ENCODE results near the gene MLLT3. TPM values are rescaled to one million over a fixed set of nuclear protein-coding genes. Genes with fewer than 3 reads are reported as not detected.

Gene MLLT3
- total RNA-seq, 1 experiment from 2014 or later, result 31.3 TPM

- DNase-seq (ENCODE audit: low read depth), result no peak
These were observed 270.6 kb downstream of the MLLT3 start for GRCh38 chr9:20351715-20352114.

- DNase-seq (ENCODE audit: low read depth), result no peak
These were observed 272.7 kb downstream of the MLLT3 start for GRCh38 chr9:20349568-20349967.

- DNase-seq (ENCODE audit: low read depth), result no peak
These were observed 279.0 kb downstream of the MLLT3 start for GRCh38 chr9:20343325-20343724.

GRCh38 chr9:20340511-20340861 lies 281.8 kb downstream of the MLLT3 start:
- DNase-seq (ENCODE audit: low read depth), result no peak

GRCh38 chr9:20335668-20336332 lies 286.5 kb downstream of the MLLT3 start:
- DNase-seq (ENCODE audit: low read depth), result no peak

GRCh38 chr9:20333991-20334390 lies 288.3 kb downstream of the MLLT3 start:
- no peak for DNase-seq (ENCODE audit: low read depth)

DNA sequence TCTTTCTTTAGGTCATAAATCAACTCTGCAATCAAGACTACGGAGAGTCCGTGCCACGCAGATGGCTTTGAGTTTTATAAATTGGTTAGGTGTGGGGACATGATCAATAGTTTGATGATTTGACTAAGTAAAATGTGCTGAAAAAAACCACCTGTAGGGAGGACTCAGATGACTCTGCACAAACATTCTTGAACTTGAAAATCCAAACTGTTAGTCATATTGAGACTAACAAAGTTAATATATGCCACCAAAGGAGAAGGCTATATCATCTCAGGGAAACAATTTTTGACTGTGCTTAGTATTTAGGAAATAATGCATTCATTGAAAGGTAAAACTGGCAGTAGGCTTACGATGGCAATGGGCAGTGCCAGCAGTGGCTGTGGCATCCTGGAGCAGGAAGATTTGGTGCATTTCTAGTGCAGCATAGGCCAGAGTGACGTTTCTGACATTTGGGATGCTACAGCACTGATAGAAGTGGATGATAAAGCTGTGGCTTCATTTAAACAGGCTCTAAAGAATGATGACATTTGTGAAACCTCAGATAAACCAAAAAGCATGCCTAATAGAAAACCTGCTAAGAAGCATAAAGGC lies 291.1 kb downstream of the MLLT3 start:
- DNase-seq (ENCODE audit: low read depth), result no peak

- DNase-seq (ENCODE audit: low read depth), result no peak
These were observed 291.6 kb downstream of the MLLT3 start for GRCh38 chr9:20330688-20331087.

DNA sequence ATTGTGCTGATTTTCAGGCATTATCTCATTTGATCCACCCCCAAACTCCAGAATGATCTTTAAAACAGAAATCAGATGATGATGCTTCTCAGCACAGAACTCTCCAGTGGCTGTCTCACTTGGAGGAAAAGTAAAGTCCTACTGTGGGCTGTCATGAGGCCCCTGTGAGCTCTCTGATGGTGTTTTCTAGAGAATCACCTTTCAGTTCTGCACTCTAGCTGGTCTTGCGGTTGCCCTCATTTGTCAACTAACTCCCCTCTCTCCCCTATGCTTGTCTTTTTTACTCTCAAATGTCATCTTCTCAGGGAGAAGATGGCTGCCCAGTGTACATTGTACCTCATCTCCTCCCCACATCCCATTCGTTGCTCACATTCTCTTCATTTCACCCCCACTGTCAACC lies 295.8 kb downstream of the MLLT3 start:
- DNase-seq (ENCODE audit: low read depth), result no peak

GRCh38 chr9:20325008-20325407 lies 297.3 kb downstream of the MLLT3 start:
- no peak for DNase-seq (ENCODE audit: low read depth)

GRCh38 chr9:20322212-20322611 lies 300.1 kb downstream of the MLLT3 start:
- DNase-seq (ENCODE audit: low read depth), result no peak

- peak; percentile 31 for DNase-seq (ENCODE audit: low read depth)
These were observed 300.7 kb downstream of the MLLT3 start for GRCh38 chr9:20321423-20322082.

- no peak for DNase-seq (ENCODE audit: low read depth)
These were observed 301.4 kb downstream of the MLLT3 start for GRCh38 chr9:20320921-20321320.

DNA sequence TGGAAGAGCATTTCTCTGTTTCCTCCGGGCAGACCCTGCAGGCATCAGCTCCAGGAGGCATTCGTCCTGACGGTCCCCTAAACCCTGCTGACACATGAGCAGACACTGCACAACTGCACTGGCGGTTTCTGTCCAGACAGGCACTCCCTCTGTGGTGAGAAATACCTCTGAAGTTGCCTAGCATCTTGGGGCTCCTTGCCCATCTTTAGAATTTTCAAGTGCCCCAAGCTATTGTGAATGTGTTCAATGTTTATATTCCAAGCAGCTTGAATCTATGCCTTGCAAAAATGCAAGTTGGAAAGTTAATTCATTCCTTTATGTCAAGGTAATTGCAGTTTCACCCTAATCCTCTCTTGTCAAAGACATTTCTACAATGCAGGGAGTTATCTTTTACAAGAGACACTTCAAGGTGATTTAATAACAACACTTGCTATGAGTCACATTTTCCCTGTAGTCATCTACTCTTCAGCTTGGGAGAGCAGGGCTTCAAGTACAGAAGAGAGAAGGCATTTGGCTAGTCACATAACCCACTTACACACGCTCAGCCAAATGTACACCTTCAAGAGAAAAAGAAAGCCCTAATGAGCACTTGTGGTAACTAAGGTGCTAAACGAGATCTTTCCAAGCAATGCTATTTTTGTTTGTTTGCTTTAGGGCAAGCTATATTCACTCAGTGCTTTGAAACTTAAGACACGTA lies 302.5 kb downstream of the MLLT3 start:
- DNase-seq (ENCODE audit: low read depth), result peak; percentile 75

DNA sequence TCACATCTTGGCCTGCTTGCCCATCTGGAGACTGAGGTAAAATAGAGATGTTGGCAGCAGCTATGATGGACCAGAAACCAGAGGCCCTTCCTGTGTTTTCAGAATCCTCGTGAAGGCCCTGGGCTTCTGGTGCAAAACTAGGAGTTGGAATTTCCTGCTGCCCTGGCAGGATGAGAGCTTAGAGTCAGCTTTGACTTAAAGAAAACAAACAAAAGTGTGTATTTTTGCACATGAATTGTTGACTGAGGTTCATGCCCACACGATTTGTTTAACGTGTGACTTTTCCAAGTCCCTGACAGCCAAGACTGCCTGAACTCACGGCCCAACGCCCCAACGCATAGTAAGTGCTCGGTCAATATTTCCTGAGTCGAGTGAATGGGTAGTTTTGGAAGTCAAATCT lies 303.1 kb downstream of the MLLT3 start:
- DNase-seq (ENCODE audit: low read depth), result no peak

- DNase-seq (ENCODE audit: low read depth), result no peak
These were observed 304.6 kb downstream of the MLLT3 start for GRCh38 chr9:20317701-20318100.

GRCh38 chr9:20316372-20316771 lies 305.9 kb downstream of the MLLT3 start:
- no peak for DNase-seq (ENCODE audit: low read depth)

- DNase-seq (ENCODE audit: low read depth), result peak; percentile 89
These were observed 306.6 kb downstream of the MLLT3 start for GRCh38 chr9:20315677-20316076.

DNA sequence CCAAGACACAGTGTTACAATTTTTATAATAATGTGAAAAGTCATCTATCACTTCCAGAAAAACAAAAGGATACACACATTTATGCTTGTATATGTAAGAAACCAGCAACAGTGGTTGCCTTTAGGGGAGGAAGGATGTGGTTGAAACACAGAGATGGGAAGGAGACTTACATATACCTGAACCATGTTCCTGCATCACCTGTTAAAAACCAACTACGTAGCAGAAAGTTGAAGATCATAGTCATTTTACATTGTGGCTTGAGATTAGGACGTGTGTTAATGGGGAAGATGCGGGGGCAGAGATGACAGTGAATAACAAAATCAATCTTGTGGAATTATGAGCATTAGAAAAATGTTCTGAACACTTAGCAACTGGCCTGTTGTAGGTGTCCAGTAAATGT lies 307.3 kb downstream of the MLLT3 start:
- no peak for DNase-seq (ENCODE audit: low read depth)

DNA sequence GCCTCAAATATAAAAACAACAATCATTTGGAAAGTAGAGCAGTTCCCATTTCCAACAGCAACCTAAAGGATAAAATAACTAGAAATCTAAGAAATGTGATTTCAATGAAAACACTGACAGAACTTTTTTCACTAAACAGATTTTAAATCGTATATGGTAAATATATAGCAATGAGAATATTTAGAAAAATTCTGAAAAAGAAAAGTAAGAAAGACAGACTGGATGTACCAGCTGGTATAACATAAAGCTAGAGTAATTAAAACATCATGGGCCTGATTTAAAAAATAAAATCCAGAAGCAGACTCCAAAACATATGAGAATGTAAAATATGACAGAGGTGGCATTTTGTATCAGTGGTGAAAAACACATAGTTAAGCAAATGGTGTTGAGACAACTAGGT lies 308.9 kb downstream of the MLLT3 start:
- no peak for DNase-seq (ENCODE audit: low read depth)

GRCh38 chr9:20312732-20313131 lies 309.6 kb downstream of the MLLT3 start:
- peak; percentile 39 for DNase-seq (ENCODE audit: low read depth)

DNA sequence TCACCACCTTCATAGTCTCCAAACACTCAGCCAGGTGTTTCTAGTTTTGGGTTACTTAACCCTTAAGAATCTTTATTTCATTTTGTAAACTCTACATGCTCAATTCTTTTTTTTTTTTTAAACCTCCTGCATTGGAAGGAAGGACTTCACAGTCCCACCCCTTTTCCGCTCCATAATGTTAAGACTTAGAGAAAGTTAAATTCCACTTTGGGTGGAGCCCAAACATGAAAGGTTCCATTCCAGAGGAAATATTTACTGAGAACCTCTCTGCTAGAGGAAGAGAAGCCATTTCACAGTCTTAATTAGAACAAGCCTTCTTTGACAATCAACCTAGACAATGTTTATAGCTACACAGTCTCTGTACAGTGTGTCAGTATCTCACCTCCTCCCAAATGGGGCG lies 312.3 kb downstream of the MLLT3 start:
- DNase-seq (ENCODE audit: low read depth), result no peak

DNA sequence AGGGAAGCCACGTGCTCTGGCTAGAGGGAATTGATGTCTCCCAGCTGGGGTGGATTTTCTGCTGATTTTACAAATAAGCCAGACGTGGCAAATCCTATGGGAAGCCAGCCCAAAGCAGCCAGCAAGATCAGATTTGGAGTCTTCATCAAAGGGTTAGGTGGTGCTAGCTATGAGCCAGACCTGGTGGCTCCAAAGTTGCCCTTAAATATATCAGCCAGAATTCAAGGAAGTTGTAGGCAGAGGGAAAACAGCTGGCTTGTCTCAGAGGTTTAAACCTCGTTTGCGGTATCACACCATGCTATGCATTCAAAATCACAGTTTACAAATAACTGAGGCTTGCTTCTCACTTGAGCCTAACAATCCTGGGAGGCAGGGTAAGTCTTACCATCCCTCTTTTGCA lies 313.2 kb downstream of the MLLT3 start:
- DNase-seq (ENCODE audit: low read depth), result no peak

Measured in LHCN-M2 (cell line).